AML-193 (cell line): ENCODE data around the gene IRX6.

Experiments used
- DNase-seq, 2 experiments: peaks; one replicate each; lab custom pipeline; 2025; lab: John Stamatoyannopoulos, UW

Gene IRX6

DNA sequence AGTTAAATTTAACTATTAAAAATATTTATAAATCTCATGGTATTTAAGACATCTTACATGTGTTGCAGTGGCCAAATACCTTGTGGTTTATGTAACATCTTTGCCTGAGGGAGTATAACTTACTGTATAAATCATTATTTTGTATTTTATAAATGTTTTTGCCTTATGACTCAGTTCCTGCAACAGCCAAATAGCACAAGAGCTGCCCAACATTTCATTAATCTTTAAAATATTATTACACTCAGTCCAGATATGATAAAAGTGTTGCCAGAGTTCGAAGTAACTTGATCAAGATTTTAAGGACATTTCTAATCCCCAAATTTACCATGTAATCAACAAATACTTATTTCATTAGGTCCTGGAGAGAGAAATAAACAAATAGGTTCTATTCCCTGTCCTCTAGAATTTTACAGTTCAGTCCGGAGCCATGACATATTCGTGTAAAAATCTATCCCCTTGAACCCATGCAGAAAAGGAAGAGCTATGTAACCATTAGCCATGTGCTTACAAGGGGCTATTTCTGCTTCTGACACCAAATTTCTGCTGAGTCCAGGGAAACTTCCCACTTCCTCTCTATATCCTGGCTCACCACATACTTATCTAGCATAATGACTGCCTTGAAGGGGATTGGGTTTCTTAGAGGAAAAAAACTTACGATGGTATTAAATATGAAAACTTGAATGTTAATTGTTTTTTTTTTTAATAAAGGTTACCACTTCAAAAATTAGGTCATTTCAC, 44.0 kb downstream of the IRX6 start:
- DNase-seq, result no peak

DNA sequence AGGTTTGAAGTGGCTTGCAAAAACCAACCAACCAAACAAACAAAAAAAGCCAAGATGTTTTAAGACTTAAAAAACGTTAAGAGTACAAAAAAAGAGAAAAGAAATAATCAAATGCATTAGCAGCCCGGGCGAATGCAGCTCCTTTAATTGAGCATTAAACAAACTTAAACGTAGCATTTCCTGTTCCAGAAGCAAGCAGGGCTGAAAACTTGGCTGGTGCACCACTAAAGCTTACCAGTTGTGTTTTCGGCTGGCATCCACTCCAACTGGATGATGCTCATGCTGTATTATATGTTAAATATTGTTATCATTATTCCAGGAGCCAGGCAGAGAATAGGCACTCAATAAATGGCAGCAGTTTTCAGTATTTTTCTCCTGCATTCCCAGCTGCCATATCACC, 45.1 kb downstream of the IRX6 start:
- DNase-seq, result no peak

DNA sequence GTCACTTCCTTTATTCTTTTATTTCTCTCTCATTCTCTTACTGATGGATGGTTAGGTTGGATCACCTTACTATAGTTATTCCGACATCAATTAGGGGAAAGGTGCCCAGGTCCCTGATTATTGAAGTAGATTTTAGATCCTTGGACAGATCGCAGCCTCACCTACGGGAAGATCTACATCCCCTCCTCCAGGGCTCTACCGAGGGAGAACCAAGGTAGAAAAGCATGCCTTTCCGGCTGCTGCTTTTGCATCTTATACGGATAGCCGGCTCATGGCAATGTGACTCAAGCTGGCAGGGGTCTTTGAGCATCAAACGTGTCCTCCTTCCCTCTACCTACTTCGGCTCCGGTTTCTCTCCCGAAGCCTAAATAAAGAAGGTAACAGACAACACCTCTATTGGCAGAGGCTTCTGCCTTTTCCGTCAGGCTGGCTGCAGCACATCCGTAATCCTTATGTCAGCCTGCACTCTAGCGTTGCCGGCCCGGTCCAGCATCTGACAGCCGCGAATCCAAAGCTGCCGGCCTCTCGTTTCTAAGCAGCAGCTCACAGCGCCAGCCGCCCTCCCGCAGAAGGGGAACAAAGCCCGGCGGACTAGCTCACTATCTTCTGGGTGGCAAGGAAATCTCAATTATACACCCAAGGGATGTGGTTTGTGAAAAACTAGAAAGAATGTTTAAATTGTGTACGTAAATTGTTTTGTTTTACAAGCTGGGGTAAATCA, 46.9 kb downstream of the IRX6 start:
- no peak for DNase-seq

DNA sequence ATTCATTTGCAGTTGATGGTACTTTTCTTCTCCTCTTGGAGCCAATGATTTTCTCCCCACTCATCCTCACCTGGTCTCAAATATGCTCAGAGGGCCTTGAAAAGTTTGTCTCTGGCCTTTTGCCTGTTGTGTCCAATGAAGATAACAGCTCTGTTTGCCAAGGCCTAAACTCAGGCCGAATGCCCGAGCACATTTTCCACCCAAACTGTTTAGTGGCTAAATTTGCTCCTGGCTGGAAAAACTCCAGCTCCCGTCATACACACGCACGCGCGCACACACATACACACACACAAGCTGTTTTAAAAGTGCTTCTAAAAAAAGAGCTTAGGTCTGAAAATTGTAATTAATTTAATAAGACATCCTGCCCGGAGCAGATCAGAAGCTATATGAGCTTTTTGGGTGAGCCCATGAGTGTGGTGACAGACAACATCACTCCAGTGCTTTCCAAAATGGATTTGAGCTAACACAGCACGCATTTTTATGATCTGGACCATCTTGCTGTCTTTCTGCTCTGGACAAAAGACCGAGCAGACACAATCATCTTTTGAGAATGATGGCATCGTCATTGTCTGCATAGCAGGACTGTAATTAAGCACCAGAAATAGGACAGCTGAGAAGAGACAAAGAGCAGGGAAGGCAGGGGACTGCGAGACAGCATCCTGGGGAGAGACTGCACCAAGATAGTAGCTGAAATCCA, 48.9 kb downstream of the IRX6 start:
- no peak for DNase-seq

DNA sequence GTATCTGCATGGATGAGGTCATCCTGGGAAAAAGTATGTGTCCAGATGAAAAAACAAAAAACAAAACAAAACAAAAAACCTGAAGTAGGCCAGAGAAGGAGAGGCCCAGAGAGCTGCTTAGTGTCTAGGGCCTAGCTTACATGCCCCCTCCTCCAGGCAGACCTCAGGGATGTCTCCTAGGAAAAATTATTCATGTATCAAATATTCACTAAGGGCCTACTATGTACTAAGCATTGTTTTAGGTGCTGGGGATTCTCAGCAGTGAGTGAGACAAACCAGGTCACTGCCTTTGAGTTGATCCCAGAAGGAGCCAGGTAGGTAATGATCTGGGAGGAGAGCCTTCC, 49.5 kb downstream of the IRX6 start:
- no peak for DNase-seq

DNA sequence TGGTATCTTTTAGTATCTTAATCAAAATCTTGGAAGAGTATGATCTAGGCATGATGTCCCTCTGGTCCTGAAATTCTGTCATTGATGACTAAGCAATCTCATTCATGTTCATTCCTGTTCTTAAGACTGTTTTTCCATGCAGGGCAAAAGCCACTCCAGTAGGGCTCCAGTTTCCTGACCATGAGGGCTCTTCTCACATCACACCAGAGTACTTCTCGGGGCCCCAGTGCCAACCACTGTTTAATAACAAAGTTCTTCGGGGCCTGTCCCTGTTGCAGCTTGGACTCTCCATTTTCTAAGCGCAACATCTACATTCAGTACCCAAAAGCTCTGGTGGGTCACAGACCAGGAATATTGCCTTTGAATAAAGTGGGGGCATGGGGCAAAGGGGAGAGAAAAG, 52.0 kb downstream of the IRX6 start:
- no peak for DNase-seq

DNA sequence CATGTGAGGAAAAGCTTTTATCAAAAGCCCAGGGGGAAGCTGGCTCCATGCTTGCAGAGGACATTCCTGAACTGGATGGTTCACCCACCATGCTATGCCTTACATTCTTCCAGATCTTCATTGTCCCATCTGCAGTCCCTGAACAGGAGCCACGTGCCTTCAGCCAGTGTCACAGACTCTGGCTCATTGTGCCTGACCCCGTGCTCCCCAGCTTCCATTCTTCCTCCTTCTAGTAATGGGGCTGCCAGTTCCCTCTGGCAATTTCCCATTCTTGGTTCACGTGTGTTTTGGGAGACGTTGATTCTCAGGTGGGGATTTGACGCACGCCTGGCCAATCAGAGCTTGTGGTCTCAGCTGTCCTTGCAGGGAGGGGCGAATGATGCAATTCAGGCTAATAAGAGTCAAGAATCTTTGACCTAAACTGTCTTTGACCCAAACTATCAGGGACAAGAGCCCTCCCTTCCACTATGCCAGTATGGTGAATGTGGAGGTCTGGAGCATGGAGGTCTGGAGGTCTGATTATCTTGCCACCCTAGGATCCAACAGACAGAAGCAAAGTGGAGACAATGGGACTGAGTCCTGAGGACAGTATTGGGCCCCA, 52.7 kb downstream of the IRX6 start:
- no peak for DNase-seq

DNA sequence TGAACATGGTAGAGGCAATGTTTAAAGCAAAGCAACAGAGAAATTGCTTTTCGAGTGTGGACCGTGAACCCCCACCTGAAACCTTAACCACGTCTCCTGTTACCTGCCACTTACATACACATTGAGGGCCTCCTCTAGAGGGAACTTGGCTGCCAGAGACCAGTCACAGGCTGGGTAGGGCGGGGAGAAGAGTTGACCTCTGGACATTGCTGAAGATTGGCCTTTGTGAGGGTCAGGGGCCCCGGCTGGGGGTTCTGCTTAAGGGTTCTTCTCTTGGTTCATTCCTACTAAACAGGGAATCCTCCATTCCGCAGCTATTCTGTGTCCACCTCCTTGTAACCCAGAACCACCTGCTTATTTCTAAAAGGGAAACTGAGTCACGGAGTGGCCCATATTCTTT, 53.8 kb downstream of the IRX6 start:
- DNase-seq, result no peak

DNA sequence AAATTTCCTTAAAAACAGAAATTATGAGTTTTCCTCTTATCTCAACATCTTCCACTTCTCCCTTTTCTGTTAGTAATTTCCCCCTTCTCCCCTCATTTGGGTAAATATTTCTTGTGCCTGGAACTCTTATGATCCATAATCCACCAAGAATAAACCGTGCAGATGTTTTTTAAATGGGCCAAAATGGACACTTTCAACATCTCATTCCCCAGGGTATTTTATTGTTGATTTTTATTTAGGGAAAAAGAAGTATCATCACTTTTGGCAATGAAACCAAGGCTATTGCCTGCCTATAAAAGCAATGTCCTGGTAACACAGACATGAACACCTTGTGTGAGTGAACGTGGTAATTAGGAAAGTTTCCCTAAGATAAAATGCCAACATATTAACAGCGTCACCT, 54.6 kb downstream of the IRX6 start:
- DNase-seq, result no peak

DNA sequence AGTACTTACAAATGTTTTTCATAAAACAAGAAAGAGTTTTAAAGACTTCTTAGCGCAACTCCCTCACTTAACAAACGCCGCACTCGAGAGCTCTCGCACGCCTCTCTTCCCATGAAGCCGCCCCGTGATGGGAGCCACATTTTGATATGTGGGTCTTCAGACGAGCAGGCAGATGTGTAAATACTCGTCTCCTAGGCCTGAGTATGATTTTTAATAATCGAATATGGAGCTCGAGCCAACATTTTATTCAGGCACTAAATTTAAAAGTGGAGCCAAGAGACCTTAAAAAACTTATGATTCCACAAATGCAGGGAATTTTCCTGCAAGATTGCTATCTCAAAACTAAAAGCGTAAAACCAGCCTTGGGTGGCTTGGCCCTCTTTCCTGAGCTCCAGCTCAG, 55.4 kb downstream of the IRX6 start:
- no peak for DNase-seq

DNA sequence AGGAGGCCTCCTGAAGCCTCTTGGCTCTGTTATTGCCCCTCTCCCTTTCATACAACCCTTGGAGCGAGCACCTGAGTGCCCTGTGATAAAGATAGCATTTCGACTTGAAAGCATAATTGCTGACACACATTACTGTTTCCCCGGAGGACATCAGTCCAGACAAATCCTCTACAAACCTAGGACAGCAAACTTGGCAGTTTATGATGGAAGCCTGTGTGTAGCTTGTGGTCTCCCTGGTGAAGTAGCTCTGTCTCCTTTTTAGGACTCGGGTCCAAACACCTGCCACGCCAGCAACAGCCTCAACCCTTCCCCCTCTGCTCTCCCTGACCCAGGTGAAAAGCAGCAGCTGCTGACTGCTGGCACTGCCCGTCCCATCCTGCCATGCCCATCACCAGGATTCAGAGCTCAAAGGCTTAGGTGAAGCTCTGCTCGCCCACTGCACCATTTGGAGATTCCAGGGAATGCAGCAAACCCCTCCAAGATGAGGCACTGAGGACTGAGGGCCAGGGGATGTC, 55.9 kb downstream of the IRX6 start:
- DNase-seq, result no peak
